Aorta (tissue), 5 donors: Measurements from ENCODE around the gene WNK4. TPM values are rescaled to one million over a fixed set of nuclear protein-coding genes. Genes with fewer than 3 reads are reported as not detected.

Source experiments
- ATAC-seq: fragments of 200-7000 bp; cut with Tn5 transposase; one replicate; pipeline ENCODE4 v1.9.1; 2022; ENCODE audit warnings: moderate library complexity; ENCODE audit not compliant: low FRiP score
- DNase-seq, 2 donors: peaks; one replicate each; pipeline ENCODE4 v3.0.0-alpha.2; 2020
- H3K27ac ChIP-seq, 2 donors: one replicate each; pipeline ENCODE4 v1.5.1; 2013; ENCODE audit warnings: low read length in 2 of 2, mild to moderate bottlenecking in 2 of 2, moderate library complexity in 2 of 2, control low read depth in 1 of 2, inconsistent platforms in 1 of 2, low read depth in 1 of 2
- H3K27me3 ChIP-seq, 2 donors: one replicate each; pipeline ENCODE4 v1.6.1; 2013; ENCODE audit warnings: control low read depth in 1 of 2, low read length in 1 of 2, mild to moderate bottlenecking in 1 of 2, moderate library complexity in 1 of 2; ENCODE audit not compliant: insufficient read depth in 2 of 2, control insufficient read depth in 1 of 2
- H3K36me3 ChIP-seq, 2 donors: one replicate each; pipeline ENCODE4 v1.6.1; 2013; ENCODE audit warnings: control low read depth in 1 of 2, low read length in 1 of 2, mild to moderate bottlenecking in 1 of 2; ENCODE audit not compliant: insufficient read depth in 2 of 2, control insufficient read depth in 1 of 2
- H3K4me1 ChIP-seq, 2 donors: one replicate each; pipeline ENCODE4 v1.6.1; 2013; ENCODE audit warnings: low read length in 2 of 2, control low read depth in 1 of 2, mild to moderate bottlenecking in 1 of 2, moderate library complexity in 1 of 2; ENCODE audit not compliant: insufficient read depth in 2 of 2, control insufficient read depth in 1 of 2
- H3K4me3 ChIP-seq, 2 donors: one replicate each; pipeline ENCODE4 v1.5.1; 2013; ENCODE audit warnings: low read length in 2 of 2, control low read depth in 1 of 2, mild to moderate bottlenecking in 1 of 2
- H3K9me3 ChIP-seq: one replicate; pipeline ENCODE4 v1.6.1; 2013; ENCODE audit warnings: mild to moderate bottlenecking, low read length; ENCODE audit not compliant: control insufficient read depth
- WGBS, 2 donors: extraction: QIAGEN DNeasy Blood & Tissue Kit; methylation state at CpG; one replicate each; pipeline ENCODE4 v1.1.7; 2013; 5-methylcytosine and 5-hydroxymethylcytosine counted together
- intact Hi-C, 2 donors: fragments of 100-400 bp; cut with DNase I; formaldehyde crosslinking; loops; one replicate each; pipeline versions ENCODE4 v1.14.2 to v1.15.0; 2022
- polyA plus RNA-seq, 2 donors: library from polyadenylated mRNA; stranded (reverse); fragments of 200-250 nt; gene quantifications; one replicate each; pipeline ENCODE4 v1.2.3, GENCODE V29; 2013
- total RNA-seq, 2 donors: library from RNA; stranded (reverse); fragmentation: NEBNext Ultra II Directional; extraction: Animal tissue kit (Norgen Biotek cat#: 25700); gene quantifications; one replicate each; pipeline ENCODE4 v1.2.1, GENCODE V29; 2021
- donor health status: healthy with polysubstance abuse.
- donor health status: Bipolar disorder and iron deficiency.
- donor health status: DM: no; HTN: no; CAD: no.
- donor health status: DM: no; HTN: no; CAD: no.
- donor health status: DM: yes; HTN: yes; CAD: no.

WNK4 gene
- total and polyA plus RNA-seq, 4 donors: 0.19 to 1.1 (median 0.24) TPM; not detected in 1

DNA sequence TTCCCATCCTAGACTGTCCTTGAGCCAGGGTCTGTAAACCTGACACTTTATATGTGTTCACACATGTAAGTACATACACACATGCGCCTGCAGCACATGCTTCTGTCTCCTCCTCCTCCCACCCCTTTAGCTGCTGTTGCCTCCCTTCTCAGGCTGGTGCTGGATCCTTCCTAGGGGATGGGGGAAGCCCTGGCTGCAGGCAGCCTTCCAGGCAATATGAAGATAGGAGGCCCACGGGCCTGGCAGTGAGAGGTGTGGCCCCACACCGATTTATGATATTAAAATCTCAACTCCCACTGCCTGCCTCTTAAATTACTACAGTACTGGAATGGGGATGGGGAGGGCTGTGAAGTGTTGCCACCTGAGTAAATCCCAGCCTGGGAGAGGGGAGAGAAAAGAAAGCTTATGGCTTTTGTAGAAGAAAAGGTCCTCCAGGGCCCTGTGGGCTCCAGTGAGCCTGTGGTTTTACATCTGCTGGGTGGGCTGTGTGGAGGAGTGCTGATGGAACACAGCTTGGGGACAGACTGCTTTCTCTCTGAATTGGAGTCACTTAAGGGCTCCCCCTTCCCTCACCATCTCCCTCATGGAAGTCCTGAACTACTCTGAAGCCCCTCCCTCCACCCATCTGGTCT, 990 bp upstream of the WNK4 start:
- Histone ChIP-seq H3K27ac (no peak overlapping the region), H3K4me3 (no peak overlapping the region), H3K4me1 (no peaks in the 10 kb centered on the region), H3K9me3 (no peaks in the 10 kb centered on the region), H3K36me3 (peaks cover 0 to 2% of the 10 kb centered on the region in 2 donors), H3K27me3 (no peaks in the 10 kb centered on the region)
- peak in 1 of 2 donors; percentile 6 for DNase-seq
- intact Hi-C loops: no loop called here
- no peak for ATAC-seq
- WGBS, 2 donors: 70 to 71% methylated on average over 3 of the region's 3 CpGs

- ATAC-seq: no peak
Observed at GRCh38 chr17:42780851-42781638, 635 bp downstream of the WNK4 start.

DNA sequence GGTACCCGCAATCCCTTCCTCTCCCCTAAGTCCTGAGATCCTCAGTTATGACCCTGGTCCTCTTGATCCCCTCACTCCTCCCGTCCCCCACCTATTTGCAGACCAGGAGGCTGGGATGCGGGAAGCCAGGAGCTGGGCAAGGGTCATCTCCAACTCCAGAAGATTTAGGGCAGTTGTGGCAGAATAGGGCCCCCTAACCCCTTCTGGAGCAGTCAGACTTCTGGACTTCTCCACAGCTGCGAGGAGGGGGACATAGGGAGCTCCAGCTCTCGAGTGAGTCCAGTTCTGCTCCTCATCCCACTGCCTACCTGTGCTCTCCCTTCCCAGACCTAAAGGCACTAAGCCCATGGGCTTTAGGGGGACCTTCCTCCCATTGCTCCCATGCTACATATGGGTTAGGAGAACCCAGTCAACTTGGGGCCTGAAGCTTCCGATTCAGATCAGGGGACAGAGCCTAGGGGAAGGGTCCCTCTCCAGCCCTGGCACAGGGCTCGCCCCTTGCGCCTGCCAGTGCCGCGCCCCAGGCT, 1.3 kb downstream of the WNK4 start:
- Histone ChIP-seq H3K9me3 (no peaks in the 10 kb centered on the region), H3K4me1 (no peaks in the 10 kb centered on the region), H3K4me3 (no peak overlapping the region), H3K27me3 (no peaks in the 10 kb centered on the region), H3K36me3 (peaks cover 0 to 2% of the 10 kb centered on the region in 2 donors), H3K27ac (no peak overlapping the region)
- ATAC-seq (peak; percentile 19), DNase-seq (no peak)
- 30 to 36% methylated on average over 10 of the region's 10 CpGs for WGBS, 2 donors
- intact Hi-C loops: no loop called here

More at GRCh38 chr17:42780851-42781638, 635 bp downstream of the WNK4 start:
- Histone ChIP-seq H3K9me3 (no peaks in the 10 kb centered on the region), H3K27ac (no peak overlapping the region), H3K4me1 (no peaks in the 10 kb centered on the region), H3K36me3 (peaks cover 0 to 2% of the 10 kb centered on the region in 2 donors), H3K4me3 (no peak overlapping the region), H3K27me3 (no peaks in the 10 kb centered on the region)
- no peak for DNase-seq
- intact Hi-C loops: no loop called here
- WGBS, 2 donors: 6 to 8% methylated on average over 39 of the region's 39 CpGs

GRCh38 chr17:42782166-42783061, 2.0 kb downstream of the WNK4 start:
- Histone ChIP-seq H3K9me3 (no peaks in the 10 kb centered on the region), H3K4me1 (no peaks in the 10 kb centered on the region), H3K27ac (no peak overlapping the region), H3K27me3 (no peaks in the 10 kb centered on the region), H3K36me3 (peaks cover 0 to 2% of the 10 kb centered on the region in 2 donors), H3K4me3 (no peak overlapping the region)
- DNase-seq: no peak
- ATAC-seq: no peak
- 30 to 40% methylated on average over 29 of the region's 29 CpGs for WGBS, 2 donors
- intact Hi-C loops: no loop called here

GRCh38 chr17:42783062-42783790, 2.8 kb downstream of the WNK4 start:
- intact Hi-C loops: no loop called here
- WGBS, 2 donors: 58 to 61% methylated on average over 9 of the region's 9 CpGs
- Histone ChIP-seq H3K4me1 (no peaks in the 10 kb centered on the region), H3K27me3 (no peaks in the 10 kb centered on the region), H3K4me3 (no peak overlapping the region), H3K36me3 (peaks cover 0 to 2% of the 10 kb centered on the region in 2 donors), H3K9me3 (no peaks in the 10 kb centered on the region), H3K27ac (no peak overlapping the region)
- DNase-seq (no peak), ATAC-seq (no peak)

- no peaks in the 10 kb centered on the region for H3K27me3 ChIP-seq
- intact Hi-C loops: no loop called here
- H3K36me3 ChIP-seq: peaks cover 0 to 2% of the 10 kb centered on the region in 2 donors
- ATAC-seq (no peak), DNase-seq (no peak)
- H3K4me1 ChIP-seq: no peaks in the 10 kb centered on the region
- H3K9me3 ChIP-seq: no peaks in the 10 kb centered on the region
- no peak overlapping the region for H3K27ac ChIP-seq
- 42% methylated on average over 22 of the region's 22 CpGs for WGBS, 2 donors
- H3K4me3 ChIP-seq: no peak overlapping the region
Observed at GRCh38 chr17:42783791-42784138, 3.4 kb downstream of the WNK4 start.

GRCh38 chr17:42784409-42784808, 4.0 kb downstream of the WNK4 start:
- no peaks in the 10 kb centered on the region for H3K36me3 ChIP-seq
- 52 to 55% methylated on average over 25 of the region's 25 CpGs for WGBS, 2 donors
- no peaks in the 10 kb centered on the region for H3K27me3 ChIP-seq
- H3K9me3 ChIP-seq: no peaks in the 10 kb centered on the region
- no peaks in the 10 kb centered on the region for H3K4me1 ChIP-seq
- no peak overlapping the region for H3K4me3 ChIP-seq
- DNase-seq (no peak), ATAC-seq (no peak)
- intact Hi-C loops: no loop called here
- H3K27ac ChIP-seq: no peak overlapping the region
